RWPE2 (cell line): ENCODE measurements around the gene MELTF.

Experiments
- ATAC-seq: fragments of 200-7000 bp; cut with Tn5 transposase; 3 replicates; pipeline ENCODE4 v1.9.1; 2021; ENCODE audit warnings: low read depth
- DNase-seq: peaks from one replicate; pipeline ENCODE4 v3.0.0-alpha.2; 2020; ENCODE audit warnings: low spot score
- H3K27ac ChIP-seq: fragments of 450-650 bp; 2 replicates; pipeline ENCODE4 v1.5.1; 2017; ENCODE audit warnings: mild to moderate bottlenecking; ENCODE audit not compliant: poor library complexity, severe bottlenecking
- H3K27me3 ChIP-seq: fragments of 250-450 bp; sonication (Bioruptor Pico); 2 replicates; pipeline ENCODE4 v1.5.1; 2021; ENCODE audit warnings: mild to moderate bottlenecking, moderate library complexity; ENCODE audit not compliant: insufficient read depth, poor library complexity, severe bottlenecking
- H3K36me3 ChIP-seq: fragments of 250-450 bp; sonication (Bioruptor Pico); 2 replicates; pipeline ENCODE4 v1.5.1; 2020; ENCODE audit warnings: low read depth, mild to moderate bottlenecking, moderate library complexity
- H3K4me1 ChIP-seq: fragments of 250-450 bp; sonication (Bioruptor Pico); 2 replicates; pipeline ENCODE4 v1.5.1; 2021; ENCODE audit warnings: mild to moderate bottlenecking, moderate library complexity; ENCODE audit not compliant: insufficient read depth, poor library complexity, severe bottlenecking
- H3K4me3 ChIP-seq: fragments of 250-450 bp; sonication (Bioruptor Pico); 2 replicates; pipeline ENCODE4 v1.5.1; 2021; ENCODE audit warnings: mild to moderate bottlenecking, moderate library complexity; ENCODE audit not compliant: severe bottlenecking
- H3K9me3 ChIP-seq: fragments of 250-450 bp; sonication (Bioruptor Pico); 2 replicates; pipeline ENCODE4 v1.5.1; 2021; ENCODE audit warnings: mild to moderate bottlenecking, moderate library complexity; ENCODE audit not compliant: severe bottlenecking
- CTCF ChIP-seq: fragments of 450-650 bp; IDR thresholded peaks from one replicate; pipeline ENCODE4 v1.5.1; 2017; ENCODE audit warnings: mild to moderate bottlenecking, moderate library complexity; ENCODE audit not compliant: poor library complexity, severe bottlenecking

The MELTF gene

DNA sequence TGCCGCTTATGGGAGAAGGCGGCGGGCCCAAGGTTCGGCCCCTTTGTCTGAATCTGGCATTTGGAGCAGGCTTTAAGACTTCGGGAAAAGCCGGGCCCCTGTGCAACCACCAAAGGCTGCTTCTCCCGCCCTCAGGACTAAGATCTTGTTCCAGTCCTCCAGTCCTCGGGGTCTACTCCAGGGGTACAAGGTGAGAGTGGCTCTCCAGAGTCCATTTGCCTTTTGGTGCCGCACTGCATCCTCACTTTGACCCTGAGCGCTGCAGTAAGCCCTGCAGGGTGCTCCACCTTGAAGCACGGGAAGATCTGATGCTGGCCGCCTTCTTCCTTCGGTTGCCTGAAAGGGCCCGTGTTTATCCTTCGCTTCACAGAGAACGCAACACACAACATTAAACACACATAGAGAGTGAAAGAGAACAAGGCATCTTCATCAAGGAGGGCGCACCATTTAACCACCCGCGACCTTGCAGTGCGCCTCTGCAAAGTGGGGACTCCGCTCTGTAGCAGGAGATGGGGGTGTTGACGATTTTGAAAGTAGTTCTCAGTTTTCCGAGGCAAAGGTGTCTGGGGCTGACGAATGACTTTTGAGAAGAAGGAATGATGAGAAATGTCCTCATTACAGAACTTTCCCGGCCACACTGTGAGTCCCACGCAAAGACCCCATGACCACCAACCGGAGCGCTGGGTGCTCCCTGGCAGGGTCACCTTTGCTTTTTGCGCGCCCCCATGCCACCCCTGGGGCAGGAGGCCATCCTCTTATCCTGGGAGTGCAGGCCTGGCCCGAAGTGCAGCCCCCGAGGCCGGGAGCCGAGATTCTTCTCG lies 62.0 kb downstream of the MELTF start:
- Histone ChIP-seq H3K4me1 (no peaks in the 10 kb centered on the region), H3K27me3 (no peaks in the 10 kb centered on the region), H3K27ac (no peak overlapping the region), H3K9me3 (no peaks in the 10 kb centered on the region), H3K36me3 (no peaks in the 10 kb centered on the region; the same call in 1 of the 2 replicates), H3K4me3 (peak overlapping the region; percentile 92)
- no peak for ATAC-seq
- DNase-seq: no peak
- no peak for TF ChIP-seq CTCF

DNA sequence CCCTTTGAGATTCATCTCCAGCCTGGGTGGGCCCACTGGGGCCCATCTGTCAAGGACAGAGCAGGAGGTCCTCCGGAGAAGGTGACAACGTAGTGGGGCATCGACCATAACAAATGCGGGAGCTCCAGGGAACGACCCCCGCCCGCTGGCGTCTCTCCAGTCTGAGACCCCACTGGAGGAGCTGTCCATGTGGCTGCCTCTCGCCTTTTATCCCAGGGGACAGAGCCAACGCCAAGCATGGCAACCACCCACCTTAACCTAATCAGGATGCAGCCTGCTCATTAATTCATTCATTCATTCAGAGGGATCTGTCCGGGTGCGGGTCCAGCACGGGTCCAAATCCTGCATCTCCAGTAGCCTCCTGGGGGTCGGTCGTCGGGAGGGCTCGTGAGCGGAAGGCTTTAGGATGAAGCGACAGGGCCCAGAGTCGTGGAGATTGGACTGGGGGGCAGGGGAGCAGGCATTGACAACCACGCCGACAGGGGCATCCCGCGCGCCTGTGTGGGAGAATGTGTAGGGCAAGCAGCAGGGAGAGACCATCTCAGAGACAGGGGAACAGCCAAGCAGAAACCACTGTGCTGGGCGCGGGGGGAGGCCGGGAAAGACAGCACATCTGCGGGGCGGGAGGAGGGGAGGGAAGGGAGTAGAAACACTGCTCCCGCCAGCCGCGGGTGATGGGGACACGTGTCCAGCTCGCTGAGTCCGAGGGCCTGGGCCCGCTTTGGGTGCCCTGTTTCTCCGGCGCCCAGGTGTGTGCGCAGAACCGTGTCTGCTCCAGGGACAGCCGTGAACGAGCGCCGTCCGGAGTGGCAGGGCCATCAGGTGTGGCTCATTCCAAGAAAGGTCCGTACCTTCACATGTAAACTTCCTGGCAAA lies 62.9 kb downstream of the MELTF start:
- ATAC-seq (no peak), DNase-seq (no peak)
- H3K9me3 ChIP-seq: no peaks in the 10 kb centered on the region
- H3K27me3 ChIP-seq: no peaks in the 10 kb centered on the region
- no peak overlapping the region for H3K4me3 ChIP-seq
- H3K4me1 ChIP-seq: no peaks in the 10 kb centered on the region
- TF ChIP-seq CTCF: no peak
- no peaks in the 10 kb centered on the region; the same call in 1 of the 2 replicates for H3K36me3 ChIP-seq
- no peak overlapping the region for H3K27ac ChIP-seq

GRCh38 chr3:196965804-196966173 lies 63.8 kb downstream of the MELTF start:
- Histone ChIP-seq H3K4me3 (no peak overlapping the region), H3K27me3 (no peaks in the 10 kb centered on the region), H3K36me3 (no peaks in the 10 kb centered on the region; the same call in 1 of the 2 replicates), H3K4me1 (no peaks in the 10 kb centered on the region), H3K9me3 (no peaks in the 10 kb centered on the region), H3K27ac (no peak overlapping the region)
- TF ChIP-seq CTCF: no peak
- DNase-seq (no peak), ATAC-seq (no peak)

DNA sequence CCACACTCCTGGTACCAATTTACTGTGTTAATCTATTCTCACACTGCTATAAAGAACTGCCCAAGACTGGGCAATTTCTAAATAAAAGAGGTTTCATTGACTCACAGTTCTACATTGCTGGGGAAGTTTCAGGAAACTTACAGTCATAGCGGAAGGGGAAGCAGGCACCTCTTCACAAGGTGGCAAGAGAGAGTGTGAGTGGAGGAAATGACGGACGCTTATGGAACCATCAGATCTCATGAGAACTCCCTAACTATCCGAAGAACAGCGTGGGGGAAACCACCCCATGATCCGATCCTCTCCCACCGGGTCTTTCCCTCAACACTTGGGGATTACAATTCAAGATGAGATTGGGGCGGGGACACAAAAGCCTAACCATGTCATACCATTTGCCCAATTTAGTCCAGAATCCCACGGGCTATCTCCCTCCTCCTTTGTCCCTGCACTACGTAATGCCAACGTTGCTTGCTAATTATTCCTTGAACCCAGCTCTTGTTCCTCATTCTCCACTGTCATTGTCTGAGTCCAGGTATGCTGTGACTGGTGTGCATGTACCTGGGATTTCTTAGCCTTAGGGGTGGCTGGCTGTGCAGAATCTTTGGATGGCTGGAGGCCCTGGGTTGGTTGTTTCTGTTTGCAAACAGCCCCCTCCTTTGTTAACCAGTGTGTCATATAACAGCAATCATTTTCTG lies 64.4 kb downstream of the MELTF start:
- H3K9me3 ChIP-seq: no peaks in the 10 kb centered on the region
- ATAC-seq: no peak
- no peak for DNase-seq
- H3K4me1 ChIP-seq: no peaks in the 10 kb centered on the region
- no peak overlapping the region for H3K27ac ChIP-seq
- H3K27me3 ChIP-seq: no peaks in the 10 kb centered on the region
- H3K36me3 ChIP-seq: no peaks in the 10 kb centered on the region; the same call in 1 of the 2 replicates
- TF ChIP-seq CTCF: no peak
- no peak overlapping the region for H3K4me3 ChIP-seq
